AG04449 (cell line): Measurements from ENCODE around the gene IZUMO1.
"Not testable (repeated sequence)": the region's sequence is repeated elsewhere in the genome, so short reads cannot be mapped to it uniquely, and the experiment has no call there.

Experiments
- CTCF ChIA-PET: fragments of 350-600 bp; formaldehyde crosslinking; extraction: SDS; loops from one replicate; lab custom pipeline; 2021; ENCODE audit warnings: antibody characterized with exemption; lab: Yijun Ruan, JAX
- POLR2A ChIA-PET: fragments of 400-600, 350-600 bp; formaldehyde crosslinking; extraction: SDS; loops from one replicate; lab custom pipeline; 2020; ENCODE audit warnings: antibody characterized with exemption, inconsistent platforms; lab: Yijun Ruan, JAX
- DNase-seq: peaks from one replicate; pipeline ENCODE4 v3.0.0-alpha.2; 2010; ENCODE audit warnings: low read depth, low spot score
- H3K4me3 ChIP-seq: 2 replicates; pipeline ENCODE4 v1.5.1; 2011; ENCODE audit warnings: low read depth, mild to moderate bottlenecking, control low read depth, low read length
- TF ChIP-seq, protein P1 (sequence below): IDR thresholded peaks from one replicate; pipeline ENCODE4 v1.5.1; 2011; ENCODE audit warnings: mild to moderate bottlenecking, moderate library complexity, low read length, control low read depth, inconsistent platforms; ENCODE audit not compliant: insufficient read depth; ENCODE audit errors: missing control alignments

IZUMO1 gene

DNA sequence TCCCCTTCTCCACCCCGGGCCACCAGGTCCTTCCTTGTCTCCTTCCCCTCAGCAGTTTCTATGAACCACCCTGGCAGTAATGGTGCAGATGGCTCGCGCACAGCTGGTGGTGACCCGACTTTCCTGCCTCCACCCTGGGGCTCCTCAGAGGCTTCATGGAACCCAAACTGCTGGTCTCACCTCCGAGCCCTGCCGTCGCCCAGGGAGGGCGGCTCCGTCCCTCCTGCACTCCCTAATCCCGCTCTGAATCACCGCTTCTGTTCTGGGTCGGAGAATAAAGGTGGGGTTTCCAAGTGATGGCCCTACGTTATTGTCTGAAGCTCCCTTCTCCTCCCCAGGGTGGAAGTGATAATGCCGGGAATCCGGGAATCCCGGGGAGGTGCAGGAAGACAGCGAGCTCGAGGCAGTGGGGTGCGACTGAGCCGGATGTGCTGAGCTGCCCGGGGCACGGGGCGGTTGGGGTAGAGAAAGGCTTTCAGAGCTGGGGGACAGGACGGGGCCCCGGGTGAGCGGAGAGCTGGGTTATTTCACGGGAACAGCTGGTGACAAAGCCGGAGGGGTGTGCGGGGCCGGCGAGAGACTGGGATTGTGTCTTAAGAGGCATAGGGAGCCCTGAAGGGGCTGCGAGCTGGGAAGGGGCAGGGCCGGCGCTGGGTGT is 50.2 kb downstream of the IZUMO1 start:
- DNase-seq, result no peak
- POLR2A ChIA-PET, result no interaction called here
- CTCF ChIA-PET, result interaction anchor here (1.2 to 1.9 kb wide), 3 partner anchors 16 to 21 kb away, joined by 3 to 15 read pairs (median 4); no protein-coding TSS in a partner anchor
- TF ChIP-seq, protein P1, sequence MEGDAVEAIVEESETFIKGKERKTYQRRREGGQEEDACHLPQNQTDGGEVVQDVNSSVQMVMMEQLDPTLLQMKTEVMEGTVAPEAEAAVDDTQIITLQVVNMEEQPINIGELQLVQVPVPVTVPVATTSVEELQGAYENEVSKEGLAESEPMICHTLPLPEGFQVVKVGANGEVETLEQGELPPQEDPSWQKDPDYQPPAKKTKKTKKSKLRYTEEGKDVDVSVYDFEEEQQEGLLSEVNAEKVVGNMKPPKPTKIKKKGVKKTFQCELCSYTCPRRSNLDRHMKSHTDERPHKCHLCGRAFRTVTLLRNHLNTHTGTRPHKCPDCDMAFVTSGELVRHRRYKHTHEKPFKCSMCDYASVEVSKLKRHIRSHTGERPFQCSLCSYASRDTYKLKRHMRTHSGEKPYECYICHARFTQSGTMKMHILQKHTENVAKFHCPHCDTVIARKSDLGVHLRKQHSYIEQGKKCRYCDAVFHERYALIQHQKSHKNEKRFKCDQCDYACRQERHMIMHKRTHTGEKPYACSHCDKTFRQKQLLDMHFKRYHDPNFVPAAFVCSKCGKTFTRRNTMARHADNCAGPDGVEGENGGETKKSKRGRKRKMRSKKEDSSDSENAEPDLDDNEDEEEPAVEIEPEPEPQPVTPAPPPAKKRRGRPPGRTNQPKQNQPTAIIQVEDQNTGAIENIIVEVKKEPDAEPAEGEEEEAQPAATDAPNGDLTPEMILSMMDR, result no peak
- H3K4me3 ChIP-seq, result no peak overlapping the region

DNA sequence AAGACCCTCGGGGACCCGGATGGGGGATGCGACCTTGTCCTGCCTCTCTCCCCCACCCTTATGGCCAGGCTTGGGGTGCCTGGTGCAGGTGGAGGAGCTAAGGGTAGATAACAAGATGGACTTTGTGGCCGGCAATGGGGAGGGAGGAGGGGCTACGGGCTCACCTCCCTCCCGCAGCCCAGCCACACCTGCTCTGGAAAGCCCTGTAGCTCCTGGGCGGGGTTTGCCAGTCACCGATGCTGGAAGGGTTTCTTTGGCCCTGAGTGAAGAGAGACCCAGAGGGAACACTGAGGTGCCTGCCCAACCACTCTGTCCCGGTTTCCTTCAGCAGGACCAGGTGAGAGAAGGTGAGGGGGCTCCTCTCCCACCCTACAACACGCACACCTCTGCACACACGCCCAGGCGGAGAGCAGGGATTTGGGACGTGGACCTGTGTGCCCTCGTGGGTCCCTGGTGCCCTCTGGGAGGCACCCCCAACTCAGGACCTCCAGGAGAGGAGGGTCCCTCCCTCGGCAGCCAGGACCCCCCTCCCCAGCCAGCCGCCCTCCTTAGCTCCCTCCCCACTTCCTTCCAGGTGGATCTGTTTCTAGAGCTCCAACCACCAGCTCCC is 50.9 kb downstream of the IZUMO1 start, which contains the start of gene FUT2:
TSS of gene FUT2 (plus strand) at position 229 of the 610 bp plus-strand sequence. CDS start 6,986 bp downstream, outside the sequence.
- CTCF ChIA-PET, result interaction anchor here (1.2 to 1.9 kb wide), 4 partner anchors 17 to 21 kb away, joined by 3 to 15 read pairs (median 4); no protein-coding TSS in a partner anchor
- TF ChIP-seq, protein P1, result no peak
- H3K4me3 ChIP-seq, result no peak within 1 kb of the TSS
- DNase-seq, result no peak
- POLR2A ChIA-PET, result no interaction called here

DNA sequence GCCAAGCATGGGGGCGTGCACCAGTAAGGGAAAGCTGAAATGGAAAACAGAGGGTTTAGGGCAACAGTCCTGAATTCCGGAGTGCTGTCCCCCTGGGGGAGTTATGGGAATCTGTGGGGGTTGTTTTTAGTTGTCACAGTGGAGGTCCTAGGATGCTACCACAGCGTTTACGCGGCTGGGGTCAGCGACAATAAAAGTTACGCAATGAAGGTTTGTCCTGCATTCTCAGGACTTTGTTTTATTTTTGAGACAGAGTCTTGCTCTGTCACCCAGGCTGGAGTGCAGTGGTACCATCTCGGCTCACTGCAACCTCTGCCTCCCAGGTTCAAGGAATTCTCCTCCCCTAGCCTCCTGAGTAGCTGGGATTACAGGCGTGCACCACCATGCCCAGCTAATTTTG is 53.1 kb downstream of the IZUMO1 start:
- H3K4me3 ChIP-seq, POLR2A ChIA-PET, DNase-seq: not testable (repeated sequence)
- CTCF ChIA-PET, result interaction anchor here (3.5 kb wide), 1 partner anchor 19 kb away, joined by 21 read pairs; no protein-coding TSS in a partner anchor
